ENCODE data around the gene LRRC58.

The LRRC58 gene

DNA sequence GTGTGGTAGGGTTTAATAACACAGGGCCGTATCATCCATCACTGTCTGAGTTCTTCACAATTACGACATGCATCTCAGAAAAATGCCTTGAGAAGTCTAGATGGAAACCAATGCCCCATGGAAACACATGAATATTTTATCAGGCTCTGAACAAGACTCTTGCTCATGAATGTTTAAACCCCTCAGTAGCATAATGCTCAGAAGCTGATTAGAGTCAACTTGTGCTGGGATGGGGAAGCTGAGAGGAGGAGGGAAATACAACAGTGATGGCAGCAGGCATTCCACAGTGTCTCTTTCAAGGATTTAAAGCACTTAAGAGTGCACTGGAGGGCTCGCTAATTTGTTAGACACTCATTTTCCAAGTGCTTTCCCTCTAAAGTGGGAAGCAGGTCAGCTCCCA is 67.9 kb downstream of the LRRC58 start:
- intact Hi-C loops (cut with DNase I): no loop called here
- DNase-seq: no peak

DNA sequence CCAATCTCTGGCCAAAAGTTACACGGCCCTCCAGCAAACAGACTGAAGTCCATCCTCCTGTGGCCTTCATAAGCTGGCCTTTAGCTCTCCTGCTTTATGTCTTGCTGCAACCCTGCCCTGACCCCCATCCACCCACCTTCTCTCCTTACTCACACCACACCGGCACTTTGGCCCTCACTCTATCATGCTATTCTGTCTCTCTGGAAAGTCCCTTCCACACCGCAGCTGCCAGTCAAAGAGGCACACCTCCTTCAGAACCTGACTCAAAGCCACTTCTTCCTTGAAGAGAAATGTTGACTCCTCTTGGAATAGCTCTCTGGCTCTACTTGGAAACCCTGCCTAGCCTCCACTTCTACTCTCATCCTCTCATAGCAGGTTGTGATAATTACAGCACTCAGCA is 68.6 kb downstream of the LRRC58 start:
- peak in 1 of 10 donors; percentile 15 for DNase-seq
- intact Hi-C loops (cut with DNase I): no loop called here

DNA sequence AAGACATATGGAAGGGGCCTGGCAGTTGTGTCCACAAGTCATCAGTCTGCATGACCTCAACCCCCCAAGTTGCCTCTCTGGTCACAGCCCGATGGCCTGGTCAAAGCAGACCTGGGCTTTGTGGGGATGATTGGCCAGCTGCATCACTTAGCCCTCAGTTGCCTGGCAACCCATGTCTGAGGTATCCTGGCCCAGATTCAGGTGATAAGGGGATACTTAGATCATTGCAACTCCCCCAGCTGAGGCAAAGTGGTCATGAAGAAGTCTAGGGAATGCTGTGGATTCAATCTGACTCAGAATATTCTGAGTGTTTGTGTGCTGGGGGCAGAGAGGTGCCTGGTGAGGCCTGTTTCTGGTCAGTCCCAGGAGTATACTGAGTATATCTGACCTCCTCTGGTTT is 69.1 kb downstream of the LRRC58 start:
- intact Hi-C loops (cut with DNase I): no loop called here
- DNase-seq: no peak

DNA sequence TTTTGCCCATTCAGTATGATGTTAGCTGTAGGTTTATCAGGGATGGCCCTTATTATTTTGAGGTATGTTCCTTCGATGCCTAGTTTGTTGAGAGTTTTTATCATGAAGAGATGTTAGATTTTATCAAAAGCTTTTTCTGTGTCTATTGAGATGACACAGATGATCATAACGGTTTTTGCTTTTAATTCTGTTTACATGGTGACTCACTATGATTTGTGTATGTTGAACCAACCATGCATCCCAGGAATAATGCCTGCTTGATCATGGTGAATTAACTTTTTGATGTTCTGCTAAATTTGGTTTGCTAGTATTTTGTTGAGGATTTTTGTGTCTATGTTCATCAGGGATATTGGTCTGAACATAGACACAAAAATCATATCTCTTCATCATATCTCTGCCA is 72.4 kb downstream of the LRRC58 start:
- intact Hi-C loops (cut with DNase I): no loop called here

DNA sequence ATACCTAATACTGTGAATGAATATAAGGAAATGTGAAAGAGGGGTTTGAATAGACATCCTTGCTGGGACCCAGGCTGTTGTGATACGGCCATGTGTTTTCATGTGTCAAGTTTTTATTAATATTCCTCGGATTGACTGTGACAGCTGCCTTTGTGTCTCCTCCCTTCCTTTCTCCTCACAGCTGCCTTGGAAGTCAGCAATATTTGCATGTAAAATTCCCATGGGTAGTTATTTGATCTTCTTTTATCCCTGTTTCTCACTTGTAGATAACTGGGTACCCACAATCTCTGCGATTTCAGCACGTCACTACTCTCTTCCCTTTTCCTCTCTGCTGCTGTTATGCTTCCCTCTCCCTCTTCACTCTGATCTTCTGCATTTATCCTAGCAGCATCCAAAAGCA is 73.5 kb downstream of the LRRC58 start:
- intact Hi-C loops (cut with DNase I): no loop called here
- no peak for DNase-seq

More for the DNA sequence above, 72.4 kb downstream of the LRRC58 start:
- no peak for DNase-seq

DNA sequence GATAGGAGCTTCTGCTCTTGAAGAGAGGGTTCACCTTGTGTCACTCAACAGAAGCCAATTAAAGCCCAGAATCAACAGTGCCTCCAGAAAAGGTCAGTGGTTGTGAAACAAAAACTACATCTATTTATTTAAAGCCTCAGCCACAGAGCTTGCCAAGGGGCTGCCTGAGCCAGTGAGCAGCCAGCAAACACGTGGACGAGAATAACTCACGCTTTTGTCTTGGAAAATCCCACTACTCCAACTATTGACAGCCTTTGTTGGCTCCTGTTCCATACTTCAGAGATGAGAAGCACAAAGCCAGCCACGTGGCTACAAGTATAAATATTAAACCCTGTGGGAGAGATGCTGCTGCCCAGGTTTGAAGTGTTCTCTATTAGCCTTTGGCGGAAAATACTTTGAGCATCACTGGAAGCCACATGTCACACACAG is 74.4 kb downstream of the LRRC58 start:
- peak in 1 of 10 donors; percentile 33 for DNase-seq
- intact Hi-C loops (cut with DNase I): no loop called here

All from posterior cingulate gyrus (tissue), 11 donors.